ENCODE results near the gene PTAR1. TPM values are rescaled to one million over a fixed set of nuclear protein-coding genes. Genes with fewer than 3 reads are reported as not detected.
"Not testable (repeated sequence)": the region's sequence is repeated elsewhere in the genome, so short reads cannot be mapped to it uniquely, and the experiment has no call there.

PTAR1 gene
- total and polyA plus RNA-seq, 7 donors: 7.2 to 79.6 (median 39.5) TPM

- no peak for DNase-seq
- no peak overlapping the region for H3K27ac ChIP-seq
- H3K36me3 ChIP-seq: no peaks in the 10 kb centered on the region
- TF ChIP-seq POLR2AphosphoS5 (IDR thresholded peaks at IDR 0.05) (no peak), EP300 (IDR thresholded peaks at IDR 0.05) (no peak), POLR2A (IDR thresholded peaks at IDR 0.05) (no peak)
- TF ChIP-seq, protein P1, sequence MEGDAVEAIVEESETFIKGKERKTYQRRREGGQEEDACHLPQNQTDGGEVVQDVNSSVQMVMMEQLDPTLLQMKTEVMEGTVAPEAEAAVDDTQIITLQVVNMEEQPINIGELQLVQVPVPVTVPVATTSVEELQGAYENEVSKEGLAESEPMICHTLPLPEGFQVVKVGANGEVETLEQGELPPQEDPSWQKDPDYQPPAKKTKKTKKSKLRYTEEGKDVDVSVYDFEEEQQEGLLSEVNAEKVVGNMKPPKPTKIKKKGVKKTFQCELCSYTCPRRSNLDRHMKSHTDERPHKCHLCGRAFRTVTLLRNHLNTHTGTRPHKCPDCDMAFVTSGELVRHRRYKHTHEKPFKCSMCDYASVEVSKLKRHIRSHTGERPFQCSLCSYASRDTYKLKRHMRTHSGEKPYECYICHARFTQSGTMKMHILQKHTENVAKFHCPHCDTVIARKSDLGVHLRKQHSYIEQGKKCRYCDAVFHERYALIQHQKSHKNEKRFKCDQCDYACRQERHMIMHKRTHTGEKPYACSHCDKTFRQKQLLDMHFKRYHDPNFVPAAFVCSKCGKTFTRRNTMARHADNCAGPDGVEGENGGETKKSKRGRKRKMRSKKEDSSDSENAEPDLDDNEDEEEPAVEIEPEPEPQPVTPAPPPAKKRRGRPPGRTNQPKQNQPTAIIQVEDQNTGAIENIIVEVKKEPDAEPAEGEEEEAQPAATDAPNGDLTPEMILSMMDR (IDR thresholded peaks at IDR 0.05): no peak
- intact Hi-C loops (cut with DNase I): no loop called here
- no peaks in the 10 kb centered on the region for H3K4me1 ChIP-seq
- H3K9me3 ChIP-seq: no peaks in the 10 kb centered on the region
- H3K27me3 ChIP-seq: no peaks in the 10 kb centered on the region
- no peak overlapping the region for H3K4me3 ChIP-seq
- 94 to 96% methylated on average over 2 of the region's 2 CpGs for WGBS, 2 donors
Measured at GRCh38 chr9:69801989-69802388, 42.2 kb upstream of the PTAR1 start.

DNA sequence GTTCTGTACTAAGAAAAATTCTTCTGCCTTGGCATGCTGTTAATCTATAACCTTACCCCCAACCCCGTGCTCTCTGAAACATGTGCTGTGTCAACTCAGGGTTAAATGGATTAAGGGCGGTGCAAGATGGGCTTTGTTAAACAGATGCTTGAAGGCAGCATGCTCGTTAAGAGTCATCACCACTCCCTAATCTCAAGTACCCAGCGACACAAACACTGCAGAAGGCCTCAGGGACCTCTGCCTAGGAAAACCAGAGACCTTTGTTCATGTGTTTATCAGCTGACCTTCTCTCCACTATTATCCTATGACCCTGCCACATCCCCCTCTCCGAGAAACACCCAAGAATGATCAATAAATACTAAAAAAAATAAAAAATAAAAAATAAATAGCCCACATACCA lies 40.2 kb upstream of the PTAR1 start:
- H3K4me3 ChIP-seq; DNase-seq; H3K4me1 ChIP-seq; H3K27me3 ChIP-seq; H3K27ac ChIP-seq; H3K9me3 ChIP-seq; H3K36me3 ChIP-seq; intact Hi-C loops (cut with DNase I): not testable (repeated sequence)
- 68 to 81% methylated on average over 5 of the region's 5 CpGs for WGBS, 2 donors

GRCh38 chr9:69799521-69799920 lies 39.7 kb upstream of the PTAR1 start:
- H3K4me3 ChIP-seq; H3K4me1 ChIP-seq; H3K36me3 ChIP-seq; H3K27me3 ChIP-seq; H3K27ac ChIP-seq; H3K9me3 ChIP-seq; intact Hi-C loops (cut with DNase I); DNase-seq: not testable (repeated sequence)
- WGBS, 2 donors: 96 to 97% methylated on average over 18 of the region's 18 CpGs

DNA sequence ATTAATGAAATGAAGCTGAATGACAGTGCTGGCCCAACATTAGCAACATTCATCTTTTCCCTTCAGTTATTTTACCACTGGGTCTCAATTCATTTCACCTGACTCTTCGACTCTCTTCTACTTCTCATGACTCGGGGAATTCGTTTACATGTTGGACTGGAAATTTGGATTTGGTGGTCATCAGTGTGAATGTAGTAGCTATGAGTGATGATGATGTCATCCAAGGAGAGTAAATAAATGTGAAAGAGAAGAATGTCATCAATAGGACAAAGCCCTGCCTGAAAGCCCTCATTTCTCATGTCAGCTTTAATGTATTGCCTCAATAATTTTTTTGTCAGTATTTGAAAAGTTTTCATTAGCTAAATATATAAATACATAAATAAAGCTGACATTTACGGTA lies 38.9 kb upstream of the PTAR1 start:
- Histone ChIP-seq H3K9me3 (no peaks in the 10 kb centered on the region), H3K27ac (no peak overlapping the region), H3K27me3 (no peaks in the 10 kb centered on the region), H3K4me1 (no peaks in the 10 kb centered on the region), H3K4me3 (no peak overlapping the region), H3K36me3 (no peaks in the 10 kb centered on the region)
- TF ChIP-seq, protein P1 (IDR thresholded peaks at IDR 0.05): no peak
- TF ChIP-seq EP300 (IDR thresholded peaks at IDR 0.05) (no peak), POLR2A (IDR thresholded peaks at IDR 0.05) (no peak), POLR2AphosphoS5 (IDR thresholded peaks at IDR 0.05) (no peak)
- DNase-seq: no peak
- WGBS, 2 donors: 71 to 87% methylated on average over 4 of the region's 4 CpGs
- intact Hi-C loops (cut with DNase I): no loop called here

DNA sequence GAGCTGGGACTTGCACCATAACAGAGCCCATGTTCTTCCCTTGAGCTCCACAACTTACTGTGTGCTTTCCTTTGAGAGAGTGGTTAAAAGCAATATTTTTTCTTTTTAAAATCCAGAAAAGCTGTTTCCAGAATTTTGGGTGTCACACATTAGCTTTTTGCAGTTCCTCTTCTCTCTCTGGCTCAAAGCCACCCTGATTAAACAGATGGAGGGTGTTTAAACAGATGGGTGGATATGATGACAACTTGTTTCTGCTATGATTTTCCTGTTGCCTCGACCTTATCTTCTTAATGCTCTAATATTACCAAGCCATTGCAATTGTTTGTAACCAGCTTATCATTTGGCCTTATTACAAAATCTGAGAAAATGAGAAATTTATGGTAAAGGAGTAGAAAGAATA lies 37.9 kb upstream of the PTAR1 start:
- WGBS, 2 donors: 2% methylated on average over 1 of the region's 1 CpG
- Histone ChIP-seq H3K4me1 (no peaks in the 10 kb centered on the region), H3K27me3 (no peaks in the 10 kb centered on the region), H3K9me3 (no peaks in the 10 kb centered on the region), H3K4me3 (no peak overlapping the region), H3K27ac (no peak overlapping the region), H3K36me3 (no peaks in the 10 kb centered on the region)
- DNase-seq: no peak
- TF ChIP-seq EP300 (IDR thresholded peaks at IDR 0.05) (no peak), POLR2A (IDR thresholded peaks at IDR 0.05) (no peak), POLR2AphosphoS5 (IDR thresholded peaks at IDR 0.05) (no peak)
- TF ChIP-seq, protein P1 (IDR thresholded peaks at IDR 0.05): no peak
- intact Hi-C loops (cut with DNase I): no loop called here

GRCh38 chr9:69794356-69794755 lies 34.5 kb upstream of the PTAR1 start:
- TF ChIP-seq, protein P1 (IDR thresholded peaks at IDR 0.05): no peak
- TF ChIP-seq EP300 (IDR thresholded peaks at IDR 0.05) (no peak), POLR2AphosphoS5 (IDR thresholded peaks at IDR 0.05) (no peak), POLR2A (IDR thresholded peaks at IDR 0.05) (no peak)
- Histone ChIP-seq H3K36me3 (no peaks in the 10 kb centered on the region), H3K4me1 (no peaks in the 10 kb centered on the region), H3K9me3 (no peaks in the 10 kb centered on the region), H3K27me3 (no peaks in the 10 kb centered on the region), H3K27ac (no peak overlapping the region), H3K4me3 (no peak overlapping the region)
- intact Hi-C loops (cut with DNase I): no loop called here
- DNase-seq: no peak
- WGBS, 2 donors: 93% methylated on average over 3 of the region's 3 CpGs
